Activated CD4-positive, alpha-beta T cell treated with anti-CD3 and anti-CD28 coated beads for 1 hour (primary cell): ENCODE measurements around the gene NUP54.

ENCODE experiments used
- DNase-seq: peaks from one replicate; pipeline ENCODE4 v3.0.0-alpha.2; 2020

NUP54 gene

DNA sequence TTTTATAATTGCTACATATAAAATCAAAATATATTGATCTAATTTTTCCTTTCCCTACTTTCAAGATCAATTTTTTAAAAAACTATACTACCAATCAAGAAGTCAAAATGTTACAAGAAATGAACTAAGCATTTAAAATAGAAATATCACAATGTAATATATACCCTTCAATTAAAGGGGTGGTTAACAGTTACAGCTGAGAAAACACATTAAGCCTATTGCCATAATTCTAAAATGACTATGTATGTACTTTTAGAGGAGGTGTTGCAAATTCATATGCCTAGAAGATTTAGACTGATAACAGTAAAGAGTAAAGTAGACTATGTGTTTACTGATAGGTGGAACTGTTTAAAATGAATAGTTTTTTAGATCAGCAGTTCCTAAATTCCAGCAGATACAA is 3.7 kb downstream of the NUP54 start:
- no peak for DNase-seq

DNA sequence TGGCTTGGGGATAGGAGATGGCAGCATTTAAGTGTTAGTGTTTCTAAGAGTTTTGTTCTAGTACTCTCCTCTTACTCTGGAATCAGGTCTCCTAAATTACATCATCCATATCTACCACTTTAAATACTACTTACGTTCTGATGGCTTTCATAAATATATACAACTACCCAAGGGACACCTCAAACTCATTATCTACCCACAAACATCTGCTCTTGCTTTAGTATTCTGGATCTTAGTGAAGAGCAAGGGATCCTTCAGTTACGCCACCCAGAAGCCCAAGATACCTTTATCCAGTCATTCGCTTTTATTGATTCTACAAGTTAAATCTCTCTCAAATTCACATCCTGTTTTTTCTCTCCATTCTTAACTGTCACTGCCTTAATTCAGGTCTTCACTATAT is 7.0 kb downstream of the NUP54 start:
- DNase-seq = no peak

DNA sequence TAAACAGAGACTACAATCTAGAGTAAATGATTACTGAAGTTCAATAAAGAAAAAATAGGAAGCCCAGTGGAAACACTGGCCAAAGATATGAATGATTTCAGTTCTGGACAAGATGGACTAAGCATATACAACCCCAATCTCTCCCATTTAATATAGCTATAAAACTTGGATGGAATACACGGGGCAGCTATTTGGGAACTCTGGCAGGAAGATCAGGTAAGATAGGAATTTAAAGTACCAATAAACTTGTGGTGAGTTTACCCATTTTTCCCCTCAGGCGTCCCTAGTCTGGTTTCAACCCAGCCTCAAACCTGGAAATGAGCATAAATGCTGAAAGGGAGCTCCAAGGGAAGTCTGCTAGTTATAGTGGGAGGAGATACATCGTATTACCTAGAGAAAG is 20.4 kb downstream of the NUP54 start:
- no peak for DNase-seq

DNA sequence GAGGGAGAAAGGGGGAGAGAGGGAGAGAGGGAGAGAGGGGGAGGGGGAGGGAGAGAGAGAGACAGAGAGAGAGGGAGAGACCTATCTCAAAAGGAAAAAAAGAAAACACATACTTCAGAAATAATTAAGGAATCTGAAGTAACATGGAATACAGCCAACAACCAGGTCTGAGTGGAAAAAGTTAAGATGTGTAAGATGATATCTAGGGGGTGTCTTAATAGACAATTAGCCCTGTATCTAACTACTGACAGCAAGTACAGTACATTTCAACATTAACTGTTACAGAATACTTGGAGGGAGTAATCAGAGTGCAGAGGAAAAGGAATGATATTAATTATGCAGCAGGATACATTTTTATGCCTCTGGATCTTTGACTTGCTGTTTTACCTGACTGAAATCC is 22.4 kb downstream of the NUP54 start:
- no peak for DNase-seq

DNA sequence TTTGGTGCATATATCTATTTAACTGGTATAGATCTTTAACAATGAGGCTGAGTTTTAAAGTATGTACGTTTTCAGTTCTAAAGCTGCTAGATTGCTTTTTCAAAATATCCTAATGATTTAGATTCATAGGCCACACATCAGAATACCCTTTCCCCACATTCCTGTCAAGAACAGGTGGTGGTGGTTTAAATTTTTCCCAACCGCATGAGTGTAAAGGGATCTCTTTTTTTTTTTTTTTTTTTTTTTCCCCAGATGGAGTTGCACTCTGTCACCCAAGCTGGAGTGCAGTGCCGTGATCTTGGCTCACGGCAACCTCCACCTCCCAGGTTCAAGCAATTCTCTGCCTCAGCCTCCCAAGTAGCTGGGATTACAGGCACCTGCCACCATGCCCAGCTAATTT is 28.0 kb downstream of the NUP54 start:
- no peak for DNase-seq

DNA sequence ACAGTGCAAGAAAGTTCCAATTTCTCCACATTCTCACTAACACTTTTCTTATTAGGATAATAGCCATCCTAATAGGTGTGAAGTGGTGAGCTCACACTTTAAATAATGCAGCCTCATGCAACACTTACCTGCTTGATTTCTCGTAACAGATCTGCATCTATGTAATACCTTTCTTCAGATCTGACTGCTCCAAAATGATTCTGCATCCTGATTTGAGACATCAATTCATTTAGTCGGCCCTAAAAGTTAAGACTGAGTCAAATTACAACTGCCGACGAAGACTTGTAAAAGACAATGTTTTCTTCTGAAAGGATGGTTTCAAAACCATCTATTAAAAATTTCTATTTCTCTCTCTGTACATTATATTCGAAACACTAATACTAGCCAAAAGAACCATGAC is 30.7 kb downstream of the NUP54 start:
- no peak for DNase-seq

DNA sequence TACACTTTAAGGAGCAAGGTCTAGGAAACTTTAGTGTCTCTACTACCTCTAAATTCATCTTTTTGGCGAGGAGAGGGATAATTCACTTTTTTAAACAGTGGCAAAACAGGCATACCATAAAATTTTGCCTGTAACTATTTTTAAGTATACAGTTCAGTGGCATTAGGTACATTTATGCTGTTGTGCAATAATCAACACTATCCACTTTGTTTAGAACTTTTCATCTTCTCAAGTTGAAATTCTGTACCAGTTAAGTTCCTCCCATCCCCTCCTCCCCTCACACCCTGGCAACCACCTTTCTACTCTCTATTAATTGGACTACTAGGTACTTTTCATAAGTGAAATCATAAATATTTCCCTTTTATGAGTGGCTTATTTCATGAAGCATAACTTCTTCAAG is 31.4 kb downstream of the NUP54 start:
- DNase-seq = no peak

DNA sequence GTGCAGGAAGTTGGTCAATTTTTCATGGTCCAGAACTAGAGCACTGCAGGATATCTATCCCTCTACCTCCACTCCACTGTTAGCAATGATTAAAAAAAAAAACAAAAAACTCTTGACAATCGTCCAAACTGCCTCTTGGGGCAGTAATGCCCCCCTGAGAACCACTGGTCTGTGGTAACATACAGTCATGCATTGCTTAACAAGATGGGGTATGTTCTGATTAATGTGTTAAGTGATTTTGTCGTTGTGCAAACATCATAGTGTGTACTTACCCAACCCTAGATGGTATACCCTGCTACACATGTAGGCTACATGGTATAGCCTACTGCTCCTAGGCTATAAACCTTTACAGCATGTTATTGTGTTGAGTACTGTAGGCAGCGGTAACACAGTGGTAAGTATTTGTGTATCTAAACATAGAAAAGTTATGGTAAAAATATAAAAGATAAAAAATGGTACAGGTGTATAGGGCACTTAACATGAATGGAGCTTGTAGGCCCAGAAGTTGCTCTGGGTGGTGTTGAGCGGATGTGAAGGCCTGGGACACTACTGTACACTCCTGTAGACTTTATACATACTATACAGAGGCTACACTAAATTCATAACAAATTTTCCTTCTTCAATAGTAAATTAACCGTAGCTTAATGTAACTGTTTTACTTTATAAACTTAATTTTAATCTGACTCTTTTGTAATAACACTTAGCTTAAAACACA is 39.6 kb downstream of the NUP54 start:
- no peak for DNase-seq

DNA sequence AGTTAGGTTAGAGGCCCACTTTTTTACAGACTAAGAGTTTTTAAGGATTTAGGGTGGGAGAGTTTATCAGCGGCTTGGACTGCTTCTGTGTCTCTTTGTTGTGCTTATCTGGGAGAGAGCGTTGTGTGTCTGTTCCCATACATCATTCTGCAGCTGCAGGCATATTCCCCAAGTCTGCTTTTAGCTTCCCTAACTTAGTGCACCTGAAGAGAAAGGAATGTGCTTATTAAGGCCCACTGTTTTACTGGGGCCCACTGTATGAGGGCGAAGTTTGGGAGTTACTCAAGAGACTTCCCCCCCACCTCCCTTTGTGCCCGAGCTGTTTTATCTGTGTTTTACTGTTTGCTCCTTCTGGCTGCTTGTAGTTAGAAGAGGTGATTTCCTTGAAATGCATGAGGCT is 41.8 kb downstream of the NUP54 start:
- no peak for DNase-seq

DNA sequence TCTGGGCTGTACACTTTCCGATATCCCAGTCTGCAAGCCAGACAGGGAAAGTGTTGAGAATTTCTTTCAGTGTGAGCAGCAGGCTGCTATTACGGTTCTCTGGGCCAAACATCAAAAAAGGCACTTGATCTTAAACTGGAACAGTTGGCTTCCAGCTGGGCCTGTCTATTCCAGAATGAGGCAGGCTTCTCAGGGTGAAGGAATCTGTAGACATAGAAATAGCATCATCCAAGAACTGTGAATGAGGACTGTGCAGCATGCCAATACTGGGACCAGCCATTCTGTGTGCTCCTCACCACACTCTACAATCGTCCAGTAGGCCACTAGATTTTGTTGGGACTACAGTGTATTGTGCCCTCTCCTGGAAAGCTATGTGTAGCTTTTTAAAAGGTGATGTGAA is 42.5 kb downstream of the NUP54 start:
- no peak for DNase-seq

DNA sequence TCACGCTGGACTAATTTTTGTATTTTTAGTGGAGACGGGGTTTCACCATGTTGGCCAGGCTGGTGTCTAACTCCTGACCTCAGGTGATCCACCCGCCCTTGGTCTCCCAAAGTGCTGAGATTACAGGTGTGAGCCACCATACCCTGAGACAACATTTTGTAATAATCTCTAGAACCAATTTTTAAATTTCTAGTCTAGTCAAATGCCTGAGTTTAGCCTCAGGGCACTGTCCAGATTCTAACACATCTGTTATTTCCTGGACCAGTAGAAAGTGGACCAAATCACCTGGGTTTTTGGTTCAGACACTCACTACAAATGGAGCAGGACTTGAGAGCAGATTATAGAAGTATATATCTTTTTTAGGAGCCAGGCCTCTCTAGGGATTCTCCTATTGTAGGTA is 52.1 kb downstream of the NUP54 start:
- no peak for DNase-seq

DNA sequence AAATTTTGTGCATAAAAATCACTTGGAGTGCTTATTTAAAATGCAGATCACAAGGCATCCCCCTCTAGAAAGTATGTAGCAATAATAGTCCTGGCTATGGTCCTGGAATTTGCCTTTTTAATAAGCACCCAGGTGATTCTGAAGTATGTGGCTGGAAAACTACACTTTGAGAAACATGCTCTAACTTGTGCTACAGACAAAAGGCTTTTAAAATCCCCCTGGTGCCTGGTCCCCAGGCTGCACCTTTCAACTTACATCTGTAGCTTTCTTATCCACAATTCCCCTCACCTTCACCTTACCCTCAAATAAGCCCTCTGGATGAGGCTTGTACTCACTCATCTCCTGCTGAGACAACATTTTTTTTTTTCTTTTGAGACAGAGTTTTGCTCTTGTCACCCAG is 52.6 kb downstream of the NUP54 start:
- DNase-seq = no peak

DNA sequence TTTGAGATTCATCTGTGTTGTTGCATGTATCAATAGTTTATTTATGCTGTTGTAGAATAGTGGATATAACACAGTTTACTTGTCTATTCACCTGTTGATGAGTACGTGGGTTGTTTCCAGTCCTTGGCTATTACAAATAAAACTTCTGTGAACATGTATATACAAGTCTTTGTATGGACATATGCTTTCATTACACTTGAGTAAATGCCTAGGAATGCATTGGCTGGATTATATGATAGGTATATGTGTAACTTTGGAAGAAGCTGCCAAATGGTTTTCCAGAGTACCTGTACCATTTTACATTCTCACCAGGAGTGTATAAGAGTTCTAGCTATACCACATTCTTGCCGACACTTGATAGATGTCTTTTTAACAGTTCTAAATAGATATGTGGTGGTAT is 57.1 kb downstream of the NUP54 start:
- DNase-seq = no peak

DNA sequence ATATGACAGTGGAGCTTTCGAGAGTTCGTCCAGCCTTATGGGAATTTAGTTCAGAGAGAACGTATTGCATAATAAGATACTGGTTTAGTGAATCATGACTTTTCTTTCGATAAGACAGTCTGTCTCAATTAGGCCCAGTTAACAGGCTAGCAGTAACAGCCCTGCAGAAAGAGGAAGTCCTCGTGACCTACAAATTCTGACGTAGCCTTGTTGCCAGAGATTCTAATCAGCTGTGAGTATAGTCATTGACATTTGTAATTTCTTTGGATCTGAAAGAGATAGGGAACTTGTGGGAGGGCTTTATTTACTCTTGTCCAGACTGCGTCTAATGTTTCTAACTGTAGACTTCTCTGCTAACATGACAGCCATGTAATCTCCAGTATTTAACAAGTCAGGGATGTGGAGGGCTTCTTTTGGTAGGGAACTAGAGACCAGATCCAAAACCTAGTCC is 57.9 kb downstream of the NUP54 start:
- DNase-seq = no peak

DNA sequence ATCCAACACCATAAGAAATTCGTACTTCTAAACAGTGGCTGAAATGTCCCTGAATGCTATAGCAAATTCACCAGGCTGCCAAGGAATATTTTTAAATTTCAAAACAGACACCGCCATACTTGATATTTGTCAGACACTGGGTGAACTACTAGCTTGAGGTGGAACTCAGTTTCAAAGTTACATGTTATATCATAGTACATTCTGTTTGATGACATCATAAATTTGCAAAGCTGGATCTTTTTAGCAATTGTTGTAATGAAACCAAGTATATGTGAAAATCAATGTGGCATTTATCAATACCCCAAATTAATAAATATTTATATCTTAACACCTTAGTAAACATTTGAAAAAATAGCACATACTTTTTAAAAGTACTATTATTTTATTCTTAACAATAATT is 59.5 kb downstream of the NUP54 start:
- DNase-seq = no peak

DNA sequence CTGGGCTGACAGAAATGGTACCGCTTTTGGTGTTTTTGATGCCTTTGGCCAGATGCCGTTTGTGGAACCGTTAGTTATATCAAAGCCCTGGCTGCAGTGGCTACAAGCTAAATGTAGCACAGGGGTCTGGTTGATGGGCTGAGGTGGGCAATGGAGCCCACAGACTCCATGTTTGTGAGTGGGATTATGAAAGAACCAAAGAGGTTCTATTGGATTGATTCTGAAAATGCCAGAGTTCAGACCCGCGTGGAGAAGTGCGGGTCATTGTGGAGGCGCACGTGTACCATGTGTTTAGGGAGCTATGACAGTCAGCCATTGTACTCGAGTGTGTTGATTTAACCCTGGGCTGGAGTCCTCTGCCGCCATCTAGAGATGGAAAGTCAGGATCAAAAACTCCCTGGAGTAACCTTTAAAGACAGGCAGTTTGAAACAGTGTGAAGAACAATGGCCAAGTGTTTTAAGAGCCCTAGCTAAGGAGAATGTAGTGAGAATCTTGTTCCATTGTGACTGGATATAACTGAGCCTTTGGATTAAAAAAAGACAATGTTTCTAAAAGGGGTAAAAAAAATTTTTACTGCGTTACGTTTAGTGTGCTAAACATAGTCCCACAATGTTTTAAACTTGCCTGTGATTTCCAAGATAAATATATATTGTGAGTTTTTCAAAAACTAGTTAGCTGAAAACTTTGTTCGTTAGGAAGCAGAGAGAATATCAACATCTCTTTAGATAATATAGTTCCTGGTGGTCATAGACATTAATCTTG is 61.0 kb downstream of the NUP54 start:
- DNase-seq = no peak

DNA sequence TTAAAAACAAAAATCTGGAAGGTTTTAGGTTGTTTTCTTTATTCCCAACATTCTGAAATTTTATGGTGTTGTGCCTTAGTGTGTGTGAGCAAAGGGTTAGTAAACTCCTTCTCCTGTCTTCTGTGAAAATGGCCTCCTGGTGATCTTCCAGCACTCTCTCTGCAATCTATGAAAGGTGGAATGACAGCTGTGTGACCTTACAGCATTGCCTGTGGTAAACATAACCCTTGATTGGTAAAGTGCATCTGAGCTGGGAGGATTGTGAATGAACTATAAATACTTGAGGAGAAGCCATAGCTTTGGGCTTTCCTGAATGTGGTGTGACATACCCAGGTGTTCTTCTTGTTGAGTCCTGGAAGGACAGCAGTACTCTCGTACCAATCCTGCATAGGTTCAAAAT is 63.7 kb downstream of the NUP54 start:
- no peak for DNase-seq

DNA sequence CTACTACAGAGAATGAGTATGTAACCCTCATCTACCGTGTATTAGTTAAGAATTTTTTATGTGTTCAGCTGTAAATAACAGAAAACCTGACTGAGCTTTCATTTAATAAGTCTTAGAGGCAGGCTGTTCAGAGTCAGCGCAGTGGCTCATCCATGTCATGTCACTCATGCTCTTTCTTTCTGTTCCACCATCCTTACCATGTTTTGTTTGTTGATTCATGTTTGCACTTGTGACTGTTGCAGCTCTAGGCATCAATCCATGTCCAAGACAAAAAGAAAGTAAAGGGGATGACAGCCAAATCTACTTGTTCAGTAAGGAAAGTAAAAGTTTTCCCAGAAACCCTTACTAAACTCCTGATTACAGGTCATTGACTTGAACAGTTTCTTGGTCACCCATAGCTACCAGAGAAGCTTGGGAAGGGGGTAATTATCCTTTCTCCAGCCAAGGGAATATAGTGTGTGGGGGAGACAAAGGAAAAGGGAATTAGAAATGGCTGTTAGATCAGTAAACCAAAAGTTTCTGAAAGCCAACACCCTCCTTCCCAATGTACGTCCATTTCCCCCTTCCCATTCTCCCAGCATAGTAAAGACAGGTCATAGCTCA is 64.7 kb downstream of the NUP54 start:
- no peak for DNase-seq

DNA sequence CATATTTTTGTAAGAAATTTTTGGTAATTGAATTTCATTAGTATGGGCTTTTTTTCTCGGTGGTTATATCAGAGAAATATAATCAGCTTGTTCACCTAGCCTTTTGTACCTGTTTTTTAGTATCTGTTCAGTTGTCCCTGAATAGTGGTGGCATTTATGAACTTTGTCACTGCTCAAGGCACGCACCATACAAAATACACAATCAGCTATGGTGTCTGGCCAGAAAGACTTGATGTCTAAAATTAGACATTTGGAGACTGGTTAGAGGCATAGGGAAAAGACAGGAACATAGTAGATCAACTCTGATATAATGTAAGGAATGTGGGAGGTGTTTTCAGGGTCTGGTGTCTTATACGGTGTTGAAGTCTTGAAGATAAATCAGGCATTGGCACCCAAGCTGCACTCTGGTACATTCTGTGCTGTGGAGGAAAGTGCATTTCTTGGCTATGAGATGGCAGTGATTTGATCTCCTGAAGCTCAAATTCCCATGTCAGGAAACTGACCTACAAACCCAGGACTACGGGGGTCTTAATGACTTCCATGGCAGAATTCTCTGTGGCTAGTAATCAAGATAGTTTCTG is 70.1 kb downstream of the NUP54 start:
- no peak for DNase-seq

DNA sequence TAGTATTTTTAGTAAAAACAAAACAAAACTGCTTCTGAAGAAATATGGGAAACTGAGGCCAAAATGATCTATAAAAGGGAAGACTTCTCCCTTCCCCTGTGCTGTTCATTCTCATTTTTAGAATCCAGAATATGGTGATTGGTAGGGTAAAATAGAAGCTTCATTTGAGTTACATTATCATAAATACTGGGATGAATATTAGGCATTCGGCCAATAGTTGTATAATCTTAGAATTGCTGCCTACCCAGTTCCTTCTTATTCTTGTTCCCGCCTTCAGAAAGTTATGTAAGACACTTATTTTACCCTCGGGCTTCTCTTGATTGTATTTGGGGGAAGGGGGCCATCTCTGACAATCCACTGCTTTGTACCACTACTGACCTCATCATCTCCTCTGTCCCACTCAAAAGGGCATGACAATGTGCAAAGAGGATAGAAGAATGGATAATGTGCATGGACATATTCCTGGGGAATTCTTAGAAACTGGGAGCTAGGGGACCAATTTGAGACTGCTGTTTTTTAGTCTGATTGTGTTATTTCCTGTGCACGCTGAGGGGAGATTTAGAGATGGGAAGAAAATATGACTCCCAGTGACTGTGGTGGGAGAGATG is 73.1 kb downstream of the NUP54 start:
- no peak for DNase-seq

DNA sequence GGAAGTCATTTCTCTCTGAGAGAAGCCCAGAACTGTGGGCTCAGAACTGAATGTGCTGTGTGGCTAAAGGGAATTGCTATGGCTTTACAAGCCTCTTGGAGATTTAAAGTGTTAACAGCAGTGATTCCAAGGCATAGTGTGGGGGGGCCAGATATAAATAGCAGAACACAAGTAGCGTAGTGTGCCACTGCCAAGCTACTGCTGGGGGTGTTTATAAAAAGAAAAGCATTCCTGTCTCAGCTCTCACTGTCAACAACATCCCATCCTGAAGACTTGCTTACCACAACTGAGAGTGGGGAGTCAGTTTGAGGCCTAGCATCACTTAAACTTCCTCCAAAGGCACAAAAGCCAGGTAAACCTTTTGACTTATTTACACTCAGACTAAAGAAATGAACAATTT is 73.7 kb downstream of the NUP54 start, which contains the start of gene ART3:
Gene ART3 (plus strand): TSS at position 242 of the 400 bp plus-strand sequence. CDS start 1,181 bp downstream, outside the sequence.
- no peak for DNase-seq

DNA sequence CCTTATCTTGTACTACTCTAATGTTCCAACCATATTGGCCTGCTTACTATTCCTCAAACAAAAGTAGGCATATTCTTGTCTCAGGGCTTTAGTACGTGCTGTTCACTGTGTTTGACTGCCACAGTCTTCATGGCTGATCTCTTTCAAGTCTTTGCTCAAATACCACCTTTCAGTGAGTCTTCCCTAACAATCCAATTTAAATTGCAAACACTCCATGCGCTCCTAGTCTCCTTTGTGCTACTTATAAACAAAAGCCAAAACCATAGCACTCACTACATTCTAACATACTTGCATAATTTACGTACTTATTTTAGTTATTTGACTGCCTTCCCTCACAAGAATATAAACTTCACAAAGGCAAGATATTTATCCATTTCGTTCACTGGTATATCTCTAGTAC is 75.4 kb downstream of the NUP54 start:
- no peak for DNase-seq

DNA sequence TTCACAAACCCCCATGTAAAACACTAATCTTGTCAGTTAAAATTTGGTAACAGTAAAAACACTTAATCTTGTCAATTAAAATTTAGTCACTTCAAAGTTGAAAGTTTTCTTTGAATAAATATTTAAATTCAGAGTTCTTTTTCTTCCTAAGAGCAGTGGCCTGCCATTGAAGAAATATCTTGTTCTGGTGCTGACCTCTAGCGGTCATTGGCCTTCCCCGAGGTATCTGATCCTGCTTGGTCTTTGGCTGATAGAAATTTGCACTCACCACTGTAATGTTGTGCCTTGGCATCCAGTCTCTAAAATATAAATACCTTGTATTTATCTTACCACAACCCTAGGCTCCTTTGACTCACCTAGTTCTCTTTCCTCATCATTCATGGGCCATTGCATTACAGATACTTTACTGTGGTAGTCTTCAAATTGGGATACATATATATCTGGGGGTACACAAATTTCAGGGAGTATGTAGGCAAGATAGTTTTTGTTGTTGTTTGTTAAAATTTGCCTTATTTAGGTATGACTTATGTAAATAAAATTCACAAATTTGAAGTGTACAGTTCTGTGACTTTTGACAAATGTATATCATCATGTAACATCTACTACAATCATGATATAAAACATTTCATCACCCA is 80.4 kb downstream of the NUP54 start:
- DNase-seq = peak; percentile 39
